ENCODE results near the gene ZMYND19.

- TF ChIP-seq, protein P1, sequence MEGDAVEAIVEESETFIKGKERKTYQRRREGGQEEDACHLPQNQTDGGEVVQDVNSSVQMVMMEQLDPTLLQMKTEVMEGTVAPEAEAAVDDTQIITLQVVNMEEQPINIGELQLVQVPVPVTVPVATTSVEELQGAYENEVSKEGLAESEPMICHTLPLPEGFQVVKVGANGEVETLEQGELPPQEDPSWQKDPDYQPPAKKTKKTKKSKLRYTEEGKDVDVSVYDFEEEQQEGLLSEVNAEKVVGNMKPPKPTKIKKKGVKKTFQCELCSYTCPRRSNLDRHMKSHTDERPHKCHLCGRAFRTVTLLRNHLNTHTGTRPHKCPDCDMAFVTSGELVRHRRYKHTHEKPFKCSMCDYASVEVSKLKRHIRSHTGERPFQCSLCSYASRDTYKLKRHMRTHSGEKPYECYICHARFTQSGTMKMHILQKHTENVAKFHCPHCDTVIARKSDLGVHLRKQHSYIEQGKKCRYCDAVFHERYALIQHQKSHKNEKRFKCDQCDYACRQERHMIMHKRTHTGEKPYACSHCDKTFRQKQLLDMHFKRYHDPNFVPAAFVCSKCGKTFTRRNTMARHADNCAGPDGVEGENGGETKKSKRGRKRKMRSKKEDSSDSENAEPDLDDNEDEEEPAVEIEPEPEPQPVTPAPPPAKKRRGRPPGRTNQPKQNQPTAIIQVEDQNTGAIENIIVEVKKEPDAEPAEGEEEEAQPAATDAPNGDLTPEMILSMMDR (IDR thresholded peaks at IDR 0.05; ENCODE audit: insufficient read depth, low read length), result no peak
- TF ChIP-seq POLR2AphosphoS5 (IDR thresholded peaks at IDR 0.05; ENCODE audit: low read depth), result no peak; the same call in 1 of the 2 replicates
- no peak for TF ChIP-seq REST (IDR thresholded peaks at IDR 0.05; ENCODE audit: insufficient replicate concordance, low read depth)
Measured at GRCh38 chr9:137614631-137615386, 24.5 kb upstream of the ZMYND19 start.
